KOPT-K1 (cell line): ENCODE data around the gene PEX7.
"Not testable (repeated sequence)": the region's sequence is repeated elsewhere in the genome, so short reads cannot be mapped to it uniquely, and the experiment has no call there.

Experiments
- H3K27ac ChIP-seq: fragments of 200-600 bp; sonication (generic); 2 replicates; pipeline ENCODE4 v1.5.1; 2016; ENCODE audit warnings: antibody characterized with exemption, mild to moderate bottlenecking, low read depth, low read length; ENCODE audit not compliant: poor library complexity, severe bottlenecking
- H3K36me3 ChIP-seq: fragments of 200-600 bp; sonication (generic); 2 replicates; pipeline ENCODE4 v1.5.1; 2017; ENCODE audit warnings: antibody characterized with exemption, mild to moderate bottlenecking, low read length, moderate library complexity; ENCODE audit not compliant: insufficient read depth
- H3K9me3 ChIP-seq: fragments of 200-600 bp; sonication (generic); 2 replicates; pipeline ENCODE4 v1.5.1; 2017; ENCODE audit warnings: antibody characterized with exemption, low read length, mild to moderate bottlenecking; ENCODE audit not compliant: insufficient read depth, poor library complexity, severe bottlenecking

Gene PEX7

GRCh38 chr6:136890194-136890839 lies 67.9 kb downstream of the PEX7 start:
- H3K36me3 ChIP-seq: no peaks in the 10 kb centered on the region
- no peak overlapping the region for H3K27ac ChIP-seq
- no peaks in the 10 kb centered on the region for H3K9me3 ChIP-seq

- H3K36me3 ChIP-seq: no peaks in the 10 kb centered on the region
- H3K9me3 ChIP-seq: no peaks in the 10 kb centered on the region
- no peak overlapping the region for H3K27ac ChIP-seq
Observed at GRCh38 chr6:136890986-136891385, 68.6 kb downstream of the PEX7 start.

GRCh38 chr6:136893187-136893586 lies 70.8 kb downstream of the PEX7 start:
- Histone ChIP-seq H3K36me3 (peaks cover 1% of the 10 kb centered on the region; the same call in 1 of the 2 replicates), H3K9me3 (no peaks in the 10 kb centered on the region), H3K27ac (no peak overlapping the region)

- Histone ChIP-seq H3K9me3 (no peaks in the 10 kb centered on the region), H3K27ac (no peak overlapping the region), H3K36me3 (peaks cover 12% of the 10 kb centered on the region)
Observed at GRCh38 chr6:136895901-136896300, 73.5 kb downstream of the PEX7 start.

- peaks cover 18% of the 10 kb centered on the region for H3K36me3 ChIP-seq
- H3K9me3 ChIP-seq: no peaks in the 10 kb centered on the region
- no peak overlapping the region for H3K27ac ChIP-seq
Observed at GRCh38 chr6:136897071-136897470, 74.7 kb downstream of the PEX7 start.

GRCh38 chr6:136901212-136901784 lies 78.9 kb downstream of the PEX7 start:
- H3K27ac ChIP-seq: no peak overlapping the region
- peaks cover 31% of the 10 kb centered on the region for H3K36me3 ChIP-seq

GRCh38 chr6:136904477-136904876 lies 82.1 kb downstream of the PEX7 start:
- H3K27ac ChIP-seq: not testable (repeated sequence)
- Histone ChIP-seq H3K36me3 (peaks cover 25% of the 10 kb centered on the region), H3K9me3 (peaks cover 10% of the 10 kb centered on the region)

More at GRCh38 chr6:136901212-136901784, 78.9 kb downstream of the PEX7 start:
- H3K9me3 ChIP-seq: peaks cover 10% of the 10 kb centered on the region

GRCh38 chr6:136914947-136915346 lies 92.6 kb downstream of the PEX7 start:
- no peak overlapping the region for H3K27ac ChIP-seq
- no peaks in the 10 kb centered on the region for H3K9me3 ChIP-seq
- H3K36me3 ChIP-seq: 0 out of 2 replicates have a peak, but pooled peaks cover 4% of the 10 kb centered on the region

GRCh38 chr6:136918706-136919105 lies 96.3 kb downstream of the PEX7 start:
- Histone ChIP-seq H3K36me3 (no peaks in the 10 kb centered on the region), H3K9me3 (peaks cover 33% of the 10 kb centered on the region), H3K27ac (no peak overlapping the region)

GRCh38 chr6:136920216-136920615 lies 97.8 kb downstream of the PEX7 start:
- peaks cover 34% of the 10 kb centered on the region for H3K9me3 ChIP-seq

GRCh38 chr6:136920671-136921380 lies 98.4 kb downstream of the PEX7 start:
- Histone ChIP-seq H3K9me3 (peaks cover 34% of the 10 kb centered on the region), H3K36me3 (no peaks in the 10 kb centered on the region), H3K27ac (no peak overlapping the region)

More at GRCh38 chr6:136920216-136920615, 97.8 kb downstream of the PEX7 start:
- no peaks in the 10 kb centered on the region for H3K36me3 ChIP-seq
- no peak overlapping the region for H3K27ac ChIP-seq

- H3K27ac ChIP-seq: no peak overlapping the region
- no peaks in the 10 kb centered on the region for H3K36me3 ChIP-seq
- H3K9me3 ChIP-seq: peaks cover 34% of the 10 kb centered on the region
Observed at GRCh38 chr6:136921381-136921935, 99.1 kb downstream of the PEX7 start.

- peaks cover 34% of the 10 kb centered on the region for H3K9me3 ChIP-seq
- H3K36me3 ChIP-seq: no peaks in the 10 kb centered on the region
- H3K27ac ChIP-seq: no peak within 1 kb of the TSS
Observed at GRCh38 chr6:136921936-136922684, 99.7 kb downstream of the PEX7 start, which contains the start of gene SLC35D3. Gene SLC35D3, plus strand, starts transcription at chr6:136922301. Its CDS starts 128 bp downstream, at chr6:136922429.

GRCh38 chr6:136922685-136923006 lies 100.3 kb downstream of the PEX7 start:
- Histone ChIP-seq H3K27ac (no peak overlapping the region), H3K9me3 (peaks cover 34% of the 10 kb centered on the region), H3K36me3 (no peaks in the 10 kb centered on the region)
